Erythroblast (primary cell): ENCODE data around the gene GAS2L1.

Experiments used
- GATA1 ChIP-seq: IDR thresholded peaks from 2 replicates; pipeline ENCODE4 v1.6.1; 2011; ENCODE audit warnings: low read depth, mild to moderate bottlenecking, control low read depth, low read length, moderate library complexity
- POLR2A ChIP-seq: IDR thresholded peaks from 2 replicates; pipeline ENCODE4 v1.6.1; 2011; ENCODE audit warnings: mild to moderate bottlenecking, low read length

GRCh38 chr22:29332886-29333496 is 26.5 kb downstream of the GAS2L1 start:
- TF ChIP-seq POLR2A (no peak), GATA1 (no peak)
